Activated CD4-positive, alpha-beta T cell treated with anti-CD3 and anti-CD28 coated beads for 1 hour (primary cell): ENCODE results near the gene NAT8L.
"Not testable (repeated sequence)": the region's sequence is repeated elsewhere in the genome, so short reads cannot be mapped to it uniquely, and the experiment has no call there.

Experiments
- DNase-seq: peaks from one replicate; pipeline ENCODE4 v3.0.0-alpha.2; 2020

NAT8L gene

GRCh38 chr4:2059046-2059725, at the start of gene NAT8L:
NAT8L (plus strand) TSS chr4:2059327; CDS start chr4:2059512, 185 bp downstream.
- DNase-seq: no peak

GRCh38 chr4:2009651-2010233, 49.4 kb upstream of the NAT8L start:
- peak; percentile 31 for DNase-seq

GRCh38 chr4:2011583-2011982, 47.5 kb upstream of the NAT8L start:
- no peak for DNase-seq

GRCh38 chr4:2015008-2015407, 44.1 kb upstream of the NAT8L start:
- DNase-seq: no peak

- DNase-seq: not testable (repeated sequence)
Observed at GRCh38 chr4:2021358-2022018, 37.6 kb upstream of the NAT8L start.

DNA sequence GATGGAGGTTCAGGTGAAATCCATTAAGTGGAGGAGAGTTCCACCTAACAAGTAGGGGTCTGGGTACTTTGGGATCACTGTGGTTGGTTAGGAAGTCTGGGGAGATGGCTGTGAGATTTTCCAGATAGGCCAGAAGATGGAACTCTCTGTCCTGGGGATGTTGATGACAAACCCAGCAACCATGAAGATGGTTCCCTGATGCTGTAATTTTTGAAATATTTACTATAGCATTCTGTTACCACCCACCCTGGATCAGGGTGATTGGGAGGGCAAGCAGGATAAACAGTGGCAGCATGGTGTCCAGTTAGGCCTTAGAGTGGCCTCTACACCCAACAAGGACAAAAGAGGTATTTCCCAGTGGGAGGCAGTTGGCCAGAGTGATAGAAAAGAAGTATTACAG, 34.4 kb upstream of the NAT8L start:
- DNase-seq: no peak

- DNase-seq: no peak
Observed at GRCh38 chr4:2025817-2026216, 33.3 kb upstream of the NAT8L start.

DNA sequence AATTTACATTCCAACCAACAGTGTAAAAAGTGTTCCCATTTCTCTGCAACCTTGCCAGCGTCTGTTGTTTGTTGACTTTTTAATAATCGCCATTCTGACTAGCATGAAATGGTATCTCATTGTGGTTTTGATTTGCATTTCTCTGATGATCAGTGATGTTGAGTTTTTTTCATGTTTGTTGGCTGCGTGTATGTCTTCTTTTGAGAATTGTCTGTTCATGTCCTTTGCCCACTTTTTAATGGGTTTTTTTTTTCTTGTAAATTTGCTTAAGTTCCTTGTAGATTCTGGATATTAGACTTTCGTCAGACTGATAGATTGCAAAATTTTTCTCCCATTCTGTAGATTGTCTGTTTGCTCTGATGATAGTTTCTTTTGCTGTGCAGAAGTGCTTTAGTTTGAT, 32.0 kb upstream of the NAT8L start:
- not testable (repeated sequence) for DNase-seq

GRCh38 chr4:2031161-2031560, 28.0 kb upstream of the NAT8L start:
- not testable (repeated sequence) for DNase-seq

DNA sequence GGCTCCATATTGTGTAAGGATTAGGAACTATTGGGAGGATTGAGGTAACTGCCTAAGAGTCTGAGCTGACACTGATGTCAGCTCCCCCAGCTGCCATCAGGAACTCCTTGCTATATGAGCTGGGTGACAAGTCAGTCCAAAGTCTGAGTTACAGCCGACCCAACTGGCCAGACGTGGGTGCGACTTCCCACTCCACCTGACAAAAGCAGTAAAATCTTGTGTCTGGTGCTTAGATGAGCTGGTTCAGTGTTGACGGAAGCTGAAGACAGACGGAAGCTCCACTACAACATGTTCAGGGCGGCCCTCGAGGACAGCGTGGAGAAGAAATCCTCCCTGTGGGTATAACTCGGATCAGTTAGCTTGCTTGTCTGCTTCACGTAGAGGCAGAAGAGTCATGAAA, 22.8 kb upstream of the NAT8L start:
- no peak for DNase-seq

- DNase-seq: no peak
Observed at GRCh38 chr4:2036866-2037265, 22.3 kb upstream of the NAT8L start.

GRCh38 chr4:2040391-2041238, 18.5 kb upstream of the NAT8L start:
- no peak for DNase-seq

DNA sequence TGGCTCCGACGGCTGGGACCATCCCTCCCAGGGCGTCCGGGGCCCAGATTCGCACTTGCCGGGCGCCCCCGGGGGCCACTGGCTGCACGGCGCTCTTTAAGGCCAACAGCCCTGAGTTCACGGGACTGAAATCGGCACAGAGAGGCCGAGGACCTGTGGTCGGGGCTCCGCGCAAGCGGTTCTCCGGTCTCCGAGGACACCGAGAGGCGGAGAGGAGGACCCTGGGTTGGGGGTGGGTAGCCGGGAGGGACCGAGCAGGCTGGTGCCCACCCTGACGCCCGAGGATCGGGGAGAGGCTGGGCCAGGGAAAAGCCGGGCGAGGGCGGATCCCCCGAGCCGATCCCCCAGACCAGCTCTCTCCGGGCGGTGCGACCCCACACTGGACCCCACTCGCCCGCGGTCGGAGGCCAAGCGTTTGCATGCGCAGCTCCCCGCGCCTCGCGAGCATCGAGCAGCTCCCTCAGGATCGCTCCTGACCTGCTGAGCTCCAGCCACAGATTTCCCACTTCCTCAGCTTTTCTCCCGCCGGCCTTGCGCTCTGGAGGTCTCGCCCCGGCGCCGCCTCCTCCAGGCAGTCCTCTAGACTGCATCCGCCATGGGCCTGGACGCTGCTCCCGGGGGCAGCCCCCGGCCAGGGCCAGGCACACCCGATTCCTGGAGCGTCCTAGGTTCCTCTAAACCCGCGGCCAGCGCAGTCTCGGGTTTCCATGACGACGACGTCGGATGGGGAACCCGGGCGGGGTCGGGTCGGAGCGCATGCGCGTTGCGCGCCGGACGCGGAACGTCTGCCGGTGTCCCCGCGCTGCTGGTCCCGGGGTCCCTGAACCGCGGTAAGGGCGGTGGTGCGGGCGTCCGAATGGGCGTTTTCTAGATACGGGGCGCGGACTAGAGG, 17.6 kb upstream of the NAT8L start:
- DNase-seq: peak; percentile 75

- DNase-seq: no peak
Observed at GRCh38 chr4:2042204-2042946, 16.8 kb upstream of the NAT8L start.

GRCh38 chr4:2042947-2043395, 16.2 kb upstream of the NAT8L start:
- no peak for DNase-seq

DNA sequence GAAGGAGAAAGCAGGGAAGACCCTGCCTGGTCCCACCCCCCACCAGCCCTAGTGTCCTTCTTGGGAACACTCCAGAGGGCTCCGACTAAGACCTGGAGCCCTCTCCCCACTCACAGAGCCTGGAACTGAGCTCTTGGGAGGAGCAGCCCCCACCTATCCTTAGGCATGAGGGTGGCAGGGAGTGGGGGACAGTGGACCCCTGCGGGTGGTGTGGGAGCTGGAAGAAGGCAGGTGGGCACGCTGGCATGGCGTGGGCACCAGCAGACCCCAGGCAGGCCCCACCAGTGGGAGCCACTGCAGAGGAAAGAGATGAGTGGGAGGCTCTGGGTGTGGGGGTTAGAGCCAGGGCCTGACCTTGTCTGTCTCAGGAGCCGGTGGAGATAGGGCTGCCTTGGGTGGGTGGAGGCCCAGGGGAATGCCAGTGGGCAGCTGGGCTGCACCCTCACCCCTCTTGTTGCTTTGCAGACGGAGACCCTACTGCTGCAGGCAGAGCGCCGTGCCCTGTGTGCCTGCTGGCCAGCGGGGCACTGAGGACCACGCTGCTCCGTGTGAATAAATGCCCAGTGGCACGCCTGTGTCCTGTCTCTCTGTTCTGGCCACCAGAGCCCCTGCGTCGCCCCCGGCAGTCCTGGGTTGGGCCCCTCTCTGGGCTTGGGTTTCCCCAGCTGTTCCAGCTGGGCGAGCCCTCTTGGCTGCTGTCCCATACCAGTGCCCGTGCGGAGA, 15.6 kb upstream of the NAT8L start:
- DNase-seq: no peak

DNA sequence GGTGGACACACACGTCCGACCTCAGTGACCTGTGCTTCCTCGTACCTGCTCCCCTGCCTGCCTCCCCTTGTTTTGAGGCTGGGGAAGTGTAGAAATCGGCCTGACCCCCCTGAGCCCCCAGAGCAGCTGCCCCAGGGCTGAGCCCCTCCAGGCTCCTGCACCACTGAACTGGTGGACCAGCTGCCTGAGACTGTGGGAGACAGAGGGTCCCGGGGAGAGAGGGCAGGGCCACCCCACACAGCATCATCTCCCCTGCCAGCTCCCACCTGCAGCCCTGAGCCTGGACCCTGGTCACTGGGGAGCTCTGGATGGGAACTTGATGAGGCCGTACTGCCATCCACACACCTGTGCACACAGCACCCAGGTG, 15.0 kb upstream of the NAT8L start:
- no peak for DNase-seq

- no peak for DNase-seq
Observed at GRCh38 chr4:2044542-2045517, 14.3 kb upstream of the NAT8L start.

DNA sequence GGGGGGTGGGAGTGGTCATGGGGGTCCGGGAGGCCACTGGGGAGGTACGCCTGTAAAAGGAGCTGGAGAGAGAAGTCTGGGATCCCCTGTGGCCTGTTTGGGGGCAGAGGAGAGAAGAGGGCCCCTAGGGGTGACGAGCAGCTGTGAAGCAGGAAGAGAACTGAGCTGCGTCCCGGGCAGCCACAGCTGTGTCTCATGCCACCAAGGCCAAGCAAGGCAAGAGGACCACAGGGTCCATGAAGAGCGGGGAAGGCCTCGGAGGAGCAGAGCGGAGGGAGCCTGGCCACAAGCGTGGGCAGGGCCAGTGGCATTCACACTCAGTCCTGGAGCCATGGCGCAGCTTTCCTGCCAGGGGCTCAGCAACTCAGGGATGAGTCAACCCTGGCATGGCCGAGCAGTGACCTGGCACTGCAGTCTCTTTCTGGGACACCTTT, 13.6 kb upstream of the NAT8L start:
- DNase-seq: no peak
